ENCODE data around the gene ARID4A. TPM values are rescaled to one million over a fixed set of nuclear protein-coding genes. Genes with fewer than 3 reads are reported as not detected.

Gene ARID4A
- total and polyA plus RNA-seq, 2 of the 13 experiments (the other 11 are each of a cell fraction or from before 2014, with no cell fraction given) = 7.2 to 9.7 TPM

GRCh38 chr14:58353516-58354299 is 55.4 kb downstream of the ARID4A start (continued):
- TF ChIP-seq, protein P1, sequence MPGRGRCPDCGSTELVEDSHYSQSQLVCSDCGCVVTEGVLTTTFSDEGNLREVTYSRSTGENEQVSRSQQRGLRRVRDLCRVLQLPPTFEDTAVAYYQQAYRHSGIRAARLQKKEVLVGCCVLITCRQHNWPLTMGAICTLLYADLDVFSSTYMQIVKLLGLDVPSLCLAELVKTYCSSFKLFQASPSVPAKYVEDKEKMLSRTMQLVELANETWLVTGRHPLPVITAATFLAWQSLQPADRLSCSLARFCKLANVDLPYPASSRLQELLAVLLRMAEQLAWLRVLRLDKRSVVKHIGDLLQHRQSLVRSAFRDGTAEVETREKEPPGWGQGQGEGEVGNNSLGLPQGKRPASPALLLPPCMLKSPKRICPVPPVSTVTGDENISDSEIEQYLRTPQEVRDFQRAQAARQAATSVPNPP (CRISPR knock-in tag; IDR thresholded peaks at IDR 0.05) = no peak
- TF ChIP-seq TBX2 (CRISPR knock-in tag; IDR thresholded peaks at IDR 0.05; ENCODE audit: borderline replicate concordance) (no peak), PCBP1 (IDR thresholded peaks at IDR 0.05; ENCODE audit: borderline replicate concordance, low read depth, low read length) (no peak)

DNA sequence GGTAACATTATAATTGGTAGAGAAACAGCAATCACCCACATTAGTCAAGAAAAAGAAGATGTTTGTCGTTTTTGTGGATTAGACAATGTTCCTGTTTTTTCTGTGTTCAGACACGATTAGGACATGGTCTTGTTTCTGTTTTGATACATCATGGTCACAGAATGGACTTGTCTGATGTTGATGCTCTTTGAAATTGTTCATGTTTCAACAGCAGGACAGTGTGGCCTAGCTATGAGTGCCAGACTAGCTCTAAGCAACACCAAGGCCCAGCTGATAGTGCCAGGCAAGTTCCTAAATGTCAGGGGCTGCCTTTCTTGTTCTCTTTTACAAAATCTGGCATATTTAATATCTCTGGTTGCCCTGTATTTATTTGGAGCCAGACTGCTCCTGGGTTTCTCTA is 56.5 kb downstream of the ARID4A start:
- intact Hi-C loops (cut with micrococcal nuclease; ENCODE audit: unreplicated experiment) (no loop called here), in situ Hi-C loops (cut with HindIII; ENCODE audit: extremely low pct_ligation_motif_present, low pct_unique_long_range_greater_than_20kb) (loop anchor here (25.0 kb wide), 1 partner anchor 243 kb away; no protein-coding TSS in a partner anchor)
- POLR2A ChIA-PET = no interaction called here
- Histone ChIP-seq H3K36me3 (replicated peaks in 1 of 2; ENCODE audit: control insufficient read depth in 1 of 2, insufficient read depth in 2 of 2, low read length in 2 of 2) (peaks cover 4 to 54% of the 10 kb centered on the region in 2 experiments), H3K27me3 (ENCODE audit: control insufficient read depth in 1 of 2, insufficient read depth in 2 of 2, low read length in 2 of 2) (no peaks in the 10 kb centered on the region; a peak in 1 of 5 replicates), H3K9me3 (ENCODE audit: low read length) (no peaks in the 10 kb centered on the region), H3K4me2 (ENCODE audit: low read depth, low read length) (no peak overlapping the region), H3K4me1 (ENCODE audit: insufficient read depth, low read length) (no peaks in the 10 kb centered on the region), H2AFZ (ENCODE audit: low read length) (no peak overlapping the region), H4K20me1 (ENCODE audit: insufficient read depth, low read length) (no peaks in the 10 kb centered on the region), H3K79me2 (ENCODE audit: insufficient read depth, low read length) (no peaks in the 10 kb centered on the region), H3K27ac (ENCODE audit: extremely low read length, insufficient read depth, low read length) (no peak overlapping the region), H3K4me3 (replicated peaks in 1 of 3; ENCODE audit: insufficient read depth in 1 of 3, low read depth in 2 of 3, low read length in 3 of 3) (no peak overlapping the region), H3K9ac (ENCODE audit: insufficient read depth, low read depth, low read length) (no peak overlapping the region)
- no TSS peak for BruUV-seq (replicated peaks)
- ATAC-seq (no peak), FAIRE-seq (no peak), DNase-seq (ENCODE audit: low spot score) (no peak)
- WGBS (ENCODE audit: low lambda C conversion rate) = 94% methylated on average over 2 of the region's 2 CpGs
- CTCF ChIA-PET (ENCODE audit: low intra/inter-chr PET ratio, low total read pairs) = no interaction called here
- TF ChIP-seq NFKB2 (CRISPR knock-in tag; IDR thresholded peaks at IDR 0.05; ENCODE audit: borderline replicate concordance) (no peak), ZNF451 (CRISPR knock-in tag; IDR thresholded peaks at IDR 0.05) (no peak), ZNF326 (CRISPR knock-in tag; IDR thresholded peaks at IDR 0.05; ENCODE audit: borderline replicate concordance) (no peak), MEIS2 (CRISPR knock-in tag; IDR thresholded peaks at IDR 0.05) (no peak), HNRNPLL (IDR thresholded peaks at IDR 0.05; ENCODE audit: low read depth, low read length, poor library complexity, severe bottlenecking) (no peak), HIVEP1 (CRISPR knock-in tag; IDR thresholded peaks at IDR 0.05) (no peak), ZNF615 (CRISPR knock-in tag; IDR thresholded peaks at IDR 0.05; ENCODE audit: borderline replicate concordance) (no peak), MZF1 (CRISPR knock-in tag; IDR thresholded peaks at IDR 0.05; ENCODE audit: borderline replicate concordance) (no peak)

Data from HepG2 (cell line).